ENCODE results near the gene DUSP10. TPM values are rescaled to one million over a fixed set of nuclear protein-coding genes. Genes with fewer than 3 reads are reported as not detected.

The DUSP10 gene
- total RNA-seq, 1 experiment from 2014 or later = 1.6 TPM

GRCh38 chr1:221675880-221676800 lies 65.7 kb downstream of the DUSP10 start:
- DNase-seq (ENCODE audit: low spot score) (no peak), ATAC-seq (no peak)
- 0 out of 2 replicates have a peak, but pooled peaks cover 3% of the 10 kb centered on the region for H3K4me1 Mint-ChIP-seq
- H3K36me3 Mint-ChIP-seq = peaks cover 8% of the 10 kb centered on the region
- ChIA-PET POLR2A (no interaction called here), CTCF (no interaction called here)
- H3K9me3 Mint-ChIP-seq = peaks cover 15% of the 10 kb centered on the region
- TF ChIP-seq GABPB1 (CRISPR knock-in tag; IDR thresholded peaks at IDR 0.05) = no peak
- no peak for TF ChIP-seq STAT6 (CRISPR knock-in tag; conservative IDR thresholded peaks at IDR 0.05; ENCODE audit: low read depth)
- no peak for TF ChIP-seq NR3C1 (CRISPR knock-in tag; conservative IDR thresholded peaks at IDR 0.05; ENCODE audit: low read depth)
- TF ChIP-seq ATF1 (CRISPR knock-in tag; IDR thresholded peaks at IDR 0.05) = no peak
- TF ChIP-seq MXD4 (CRISPR knock-in tag; IDR thresholded peaks at IDR 0.05; ENCODE audit: borderline replicate concordance) = no peak
- no peak for TF ChIP-seq MYBL2 (CRISPR knock-in tag; IDR thresholded peaks at IDR 0.05)
- TF ChIP-seq NFYB (CRISPR knock-in tag; conservative IDR thresholded peaks at IDR 0.05; ENCODE audit: low read depth) = no peak
- TF ChIP-seq PRDM15 (CRISPR knock-in tag; IDR thresholded peaks at IDR 0.05) = no peak
- TF ChIP-seq PRRX2 (CRISPR knock-in tag; IDR thresholded peaks at IDR 0.05) = no peak
- no peak for TF ChIP-seq ZNF121 (CRISPR knock-in tag; IDR thresholded peaks at IDR 0.05)
- TF ChIP-seq HMGA2 (CRISPR knock-in tag; IDR thresholded peaks at IDR 0.05) = no peak
- TF ChIP-seq EMX1 (CRISPR knock-in tag; IDR thresholded peaks at IDR 0.05) = no peak
- TF ChIP-seq E2F1 (CRISPR knock-in tag; IDR thresholded peaks at IDR 0.05) = no peak
- TF ChIP-seq FOXK1 (CRISPR knock-in tag; IDR thresholded peaks at IDR 0.05) = no peak
- TF ChIP-seq RORB (CRISPR knock-in tag; IDR thresholded peaks at IDR 0.05) = no peak
- no peak for TF ChIP-seq GRHL2 (CRISPR knock-in tag; IDR thresholded peaks at IDR 0.05; ENCODE audit: insufficient replicate concordance, severe bottlenecking)
- TF ChIP-seq ZSCAN18 (CRISPR knock-in tag; IDR thresholded peaks at IDR 0.05) = no peak
- no peak for TF ChIP-seq CREM (CRISPR knock-in tag; IDR thresholded peaks at IDR 0.05)
- no peaks in the 10 kb centered on the region for H3K27me3 Mint-ChIP-seq (ENCODE audit: low read depth)
- H3K27ac Mint-ChIP-seq = no peak overlapping the region
- no peak overlapping the region for H3K4me3 Mint-ChIP-seq
